Subcutaneous preadipocyte (primary cell): ENCODE measurements around the gene POU2F3. TPM values are rescaled to one million over a fixed set of nuclear protein-coding genes. Genes with fewer than 3 reads are reported as not detected.

Source experiments
- small RNA-seq: library from RNA; depleted of rRNA; stranded (forward); fragments of <200 nt; gene quantifications from one replicate; pipeline ENCODE3, GENCODE V24; 2012
- total RNA-seq: library from RNA; depleted of rRNA; stranded (reverse); fragments of >200 nt; gene quantifications from 2 replicates; pipeline ENCODE4 v1.2.3, GENCODE V29; 2012

The POU2F3 gene
- total RNA-seq: under 0.01 and 0.20 TPM in 2 replicates

GRCh38 chr11:120239713-120240640 lies at the start of gene POU2F3:
POU2F3 (plus strand) TSS chr11:120240140; CDS start chr11:120240344, 204 bp downstream.

GRCh38 chr11:120210626-120211521 lies 29.1 kb upstream of the POU2F3 start, which contains the start of gene OAF:
OAF (plus strand) TSS chr11:120211032; CDS start chr11:120211280, 248 bp downstream.

GRCh38 chr11:120324932-120325810 lies 85.2 kb downstream of the POU2F3 start, which contains the start of gene TLCD5:
TLCD5 (plus strand) TSS chr11:120325299; CDS start chr11:120327442, 2,143 bp downstream.

GRCh38 chr11:120335908-120336640 lies 96.1 kb downstream of the POU2F3 start, which contains the start of gene ARHGEF12:
ARHGEF12 (plus strand) TSS chr11:120336413; CDS start chr11:120337244, 831 bp downstream.

Small RNA genes lying within 50 kb of the gene (small RNA-seq; reads per million reads assigned to genes)
- gene RF00100: 703 reads per million, percentile 99 among the genes with 10 or more reads in this experiment

Other genes starting within 250 kb of the POU2F3 start
- 0.20 and 1.1 TPM in 2 replicates for gene TRIM29, start 102.0 kb upstream of the POU2F3 start, total RNA-seq
- 96.8 and 139 TPM in 2 replicates for gene OAF, start 29.1 kb upstream of the POU2F3 start, total RNA-seq
- 7.2 and 10.7 TPM in 2 replicates for gene TLCD5, start 85.2 kb downstream of the POU2F3 start, total RNA-seq
- 62.1 and 95.4 TPM in 2 replicates for gene ARHGEF12, start 96.3 kb downstream of the POU2F3 start, total RNA-seq